Sciatic nerve (tissue), 2 donors: ENCODE results near the gene FAM83B. TPM values are rescaled to one million over a fixed set of nuclear protein-coding genes. Genes with fewer than 3 reads are reported as not detected.
"Not testable (repeated sequence)": the region's sequence is repeated elsewhere in the genome, so short reads cannot be mapped to it uniquely, and the experiment has no call there.

ENCODE experiments used
- ATAC-seq: fragments of 200-7000 bp; cut with Tn5 transposase; one replicate; pipeline ENCODE4 v1.9.1; 2020; ENCODE audit warnings: mild to moderate bottlenecking, moderate library complexity
- DNase-seq: peaks from one replicate; pipeline ENCODE4 v3.0.0-alpha.2; 2020; ENCODE audit warnings: low spot score
- intact Hi-C: fragments of 100-400 bp; cut with DNase I; formaldehyde crosslinking; loops from one replicate; pipeline ENCODE4 v1.14.2; 2022
- total RNA-seq: library from RNA; stranded (reverse); fragmentation: NEBNext Ultra II Directional; extraction: Animal tissue kit (Norgen Biotek cat#: 25700); gene quantifications from one replicate; pipeline ENCODE4 v1.2.1, GENCODE V29; 2021
- donor health status: DM: no; HTN: no; CAD: no.
- donor health status: DM: no; HTN: no; CAD: no.

FAM83B gene
- total RNA-seq, 1 donor from 2014 or later: not detected

- intact Hi-C loops: no loop called here
- ATAC-seq: no peak
- no peak for DNase-seq
Observed at GRCh38 chr6:54932622-54933021, 86.1 kb downstream of the FAM83B start.

- DNase-seq: no peak
- intact Hi-C loops: no loop called here
- no peak for ATAC-seq
Observed at GRCh38 chr6:54935739-54936138, 89.2 kb downstream of the FAM83B start.

- ATAC-seq (no peak), DNase-seq (no peak)
- intact Hi-C loops: no loop called here
Observed at GRCh38 chr6:54937371-54937770, 90.8 kb downstream of the FAM83B start.

GRCh38 chr6:54957698-54958097 lies 111.1 kb downstream of the FAM83B start:
- intact Hi-C loops: no loop called here
- no peak for DNase-seq
- no peak for ATAC-seq

- intact Hi-C loops: no loop called here
- no peak for ATAC-seq
- no peak for DNase-seq
Observed at GRCh38 chr6:54958446-54958845, 111.9 kb downstream of the FAM83B start.

GRCh38 chr6:54959820-54960219 lies 113.2 kb downstream of the FAM83B start:
- ATAC-seq: no peak
- intact Hi-C loops: no loop called here

GRCh38 chr6:54961372-54961771 lies 114.8 kb downstream of the FAM83B start:
- ATAC-seq, intact Hi-C loops, DNase-seq: not testable (repeated sequence)

More at GRCh38 chr6:54959820-54960219, 113.2 kb downstream of the FAM83B start:
- DNase-seq: no peak

- intact Hi-C loops: loop anchor here (5.0 kb wide), 1 partner anchor 1218 kb away; no protein-coding TSS in a partner anchor
- DNase-seq: no peak
- no peak for ATAC-seq
Observed at GRCh38 chr6:54970337-54970736, 123.8 kb downstream of the FAM83B start.

- ATAC-seq (no peak), DNase-seq (no peak)
- intact Hi-C loops: loop anchor here (5.0 kb wide), 1 partner anchor 1220 kb away; no protein-coding TSS in a partner anchor
Observed at GRCh38 chr6:54971825-54972224, 125.3 kb downstream of the FAM83B start.

- intact Hi-C loops: not testable (repeated sequence)
Observed at GRCh38 chr6:54979161-54979560, 132.6 kb downstream of the FAM83B start.

GRCh38 chr6:54980511-54981275 lies 134.1 kb downstream of the FAM83B start:
- intact Hi-C loops: no loop called here
- DNase-seq (no peak), ATAC-seq (no peak)

More at GRCh38 chr6:54979161-54979560, 132.6 kb downstream of the FAM83B start:
- not testable (repeated sequence) for ATAC-seq, DNase-seq

GRCh38 chr6:54981276-54981609 lies 134.7 kb downstream of the FAM83B start:
- DNase-seq (no peak), ATAC-seq (no peak)
- intact Hi-C loops: no loop called here

GRCh38 chr6:54981647-54982046 lies 135.1 kb downstream of the FAM83B start:
- no peak for ATAC-seq
- intact Hi-C loops: no loop called here
- no peak for DNase-seq

- DNase-seq: no peak
- intact Hi-C loops: no loop called here
- no peak for ATAC-seq
Observed at GRCh38 chr6:54987633-54988290, 141.2 kb downstream of the FAM83B start.

GRCh38 chr6:54988576-54988975 lies 142.0 kb downstream of the FAM83B start:
- DNase-seq (no peak), ATAC-seq (no peak)
- intact Hi-C loops: no loop called here

- no peak for ATAC-seq
- no peak for DNase-seq
- intact Hi-C loops: no loop called here
Observed at GRCh38 chr6:54990001-54990400, 143.4 kb downstream of the FAM83B start.
